IPS-18a (cell line): ENCODE measurements around the gene GABRG3.

Experiments
- H3K27ac ChIP-seq: one replicate; pipeline ENCODE4 v1.5.1; 2013; ENCODE audit warnings: low read length
- H3K27me3 ChIP-seq: one replicate; pipeline ENCODE4 v1.6.1; 2013; ENCODE audit warnings: mild to moderate bottlenecking, low read length; ENCODE audit not compliant: control insufficient read depth, insufficient read depth
- H3K36me3 ChIP-seq: one replicate; pipeline ENCODE4 v1.6.1; 2013; ENCODE audit warnings: low read depth, low read length; ENCODE audit not compliant: control insufficient read depth
- H3K4me1 ChIP-seq: one replicate; pipeline ENCODE4 v1.6.1; 2013; ENCODE audit warnings: low read depth, low read length; ENCODE audit not compliant: control insufficient read depth
- H3K4me3 ChIP-seq: one replicate; pipeline ENCODE4 v1.5.1; 2013; ENCODE audit warnings: low read length
- H3K9ac ChIP-seq: one replicate; pipeline ENCODE4 v1.6.1; 2013; ENCODE audit warnings: mild to moderate bottlenecking, low read length, moderate library complexity
- H3K9me3 ChIP-seq: one replicate; pipeline ENCODE4 v1.6.1; 2013; ENCODE audit warnings: low read depth, low read length; ENCODE audit not compliant: control insufficient read depth

GABRG3 gene

DNA sequence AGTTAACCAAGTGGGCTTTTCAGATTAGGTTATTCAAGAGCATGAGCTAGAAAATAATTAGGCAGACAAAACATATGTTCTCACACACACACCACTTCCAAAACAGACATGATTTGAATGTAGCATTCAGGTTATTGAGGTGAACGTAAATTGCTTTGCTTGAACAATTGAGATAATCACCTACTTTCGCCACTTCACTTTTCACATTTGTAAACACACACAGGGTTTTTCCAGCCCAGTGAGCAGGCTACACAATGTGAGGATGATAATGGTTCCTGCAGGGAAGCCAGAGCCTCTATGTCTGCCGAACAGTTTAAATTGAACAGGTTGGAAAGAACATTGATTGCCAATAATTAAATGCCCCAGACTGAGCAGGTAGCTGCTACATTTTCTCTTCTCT, 567.3 kb downstream of the GABRG3 start:
- Histone ChIP-seq H3K27me3 (no peaks in the 10 kb centered on the region), H3K4me1 (no peaks in the 10 kb centered on the region), H3K4me3 (no peak overlapping the region), H3K9me3 (no peaks in the 10 kb centered on the region), H3K9ac (no peak overlapping the region), H3K36me3 (no peaks in the 10 kb centered on the region), H3K27ac (no peak overlapping the region)

- no peak overlapping the region for H3K9ac ChIP-seq
- H3K27me3 ChIP-seq = no peaks in the 10 kb centered on the region
- no peak overlapping the region for H3K4me3 ChIP-seq
- no peaks in the 10 kb centered on the region for H3K36me3 ChIP-seq
- H3K9me3 ChIP-seq = no peaks in the 10 kb centered on the region
- no peak overlapping the region for H3K27ac ChIP-seq
- no peaks in the 10 kb centered on the region for H3K4me1 ChIP-seq
These were observed 570.6 kb downstream of the GABRG3 start for GRCh38 chr15:27541581-27541980.

GRCh38 chr15:27545494-27546255, 574.7 kb downstream of the GABRG3 start:
- H3K9me3 ChIP-seq = no peaks in the 10 kb centered on the region
- no peaks in the 10 kb centered on the region for H3K27me3 ChIP-seq
- no peak overlapping the region for H3K4me3 ChIP-seq
- no peaks in the 10 kb centered on the region for H3K36me3 ChIP-seq
- H3K27ac ChIP-seq = no peak overlapping the region
- no peaks in the 10 kb centered on the region for H3K4me1 ChIP-seq
- no peak overlapping the region for H3K9ac ChIP-seq

DNA sequence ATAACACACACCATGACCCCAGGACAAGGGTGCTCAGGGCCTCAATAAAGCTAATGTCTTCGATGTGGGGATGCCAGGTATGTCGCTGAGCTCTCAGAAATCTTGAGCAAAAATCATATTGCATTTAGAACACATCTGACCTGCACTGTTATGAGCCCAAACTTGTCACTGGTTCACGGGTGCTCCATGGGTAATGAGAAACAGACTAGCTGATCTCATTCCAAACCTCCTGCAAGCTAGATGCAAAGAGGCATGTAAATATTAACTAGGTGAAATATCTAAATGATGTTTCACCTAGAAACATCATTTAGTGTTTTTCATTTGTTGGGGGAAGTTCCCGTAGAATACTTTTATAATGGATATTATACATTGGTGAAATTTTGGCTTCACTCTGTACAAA, 578.8 kb downstream of the GABRG3 start:
- Histone ChIP-seq H3K9me3 (no peaks in the 10 kb centered on the region), H3K36me3 (no peaks in the 10 kb centered on the region), H3K4me3 (no peak overlapping the region), H3K9ac (no peak overlapping the region), H3K27me3 (no peaks in the 10 kb centered on the region), H3K27ac (no peak overlapping the region), H3K4me1 (no peaks in the 10 kb centered on the region)

- H3K9ac ChIP-seq = no peak overlapping the region
- no peaks in the 10 kb centered on the region for H3K36me3 ChIP-seq
- H3K4me3 ChIP-seq = no peak overlapping the region
- no peak overlapping the region for H3K27ac ChIP-seq
- no peaks in the 10 kb centered on the region for H3K4me1 ChIP-seq
- no peaks in the 10 kb centered on the region for H3K27me3 ChIP-seq
- peaks cover 3% of the 10 kb centered on the region for H3K9me3 ChIP-seq
These were observed 579.7 kb downstream of the GABRG3 start for GRCh38 chr15:27550635-27551034.

- H3K27me3 ChIP-seq = no peaks in the 10 kb centered on the region
- H3K27ac ChIP-seq = no peak overlapping the region
- no peaks in the 10 kb centered on the region for H3K36me3 ChIP-seq
- no peak overlapping the region for H3K4me3 ChIP-seq
- H3K4me1 ChIP-seq = no peaks in the 10 kb centered on the region
- H3K9ac ChIP-seq = no peak overlapping the region
- peaks cover 11% of the 10 kb centered on the region for H3K9me3 ChIP-seq
These were observed 590.8 kb downstream of the GABRG3 start for GRCh38 chr15:27561816-27562215.

GRCh38 chr15:27563765-27564370, 592.9 kb downstream of the GABRG3 start:
- H3K4me1 ChIP-seq = no peaks in the 10 kb centered on the region
- no peak overlapping the region for H3K9ac ChIP-seq
- H3K27me3 ChIP-seq = no peaks in the 10 kb centered on the region
- peaks cover 11% of the 10 kb centered on the region for H3K9me3 ChIP-seq
- no peak overlapping the region for H3K27ac ChIP-seq
- H3K36me3 ChIP-seq = no peaks in the 10 kb centered on the region
- H3K4me3 ChIP-seq = no peak overlapping the region

DNA sequence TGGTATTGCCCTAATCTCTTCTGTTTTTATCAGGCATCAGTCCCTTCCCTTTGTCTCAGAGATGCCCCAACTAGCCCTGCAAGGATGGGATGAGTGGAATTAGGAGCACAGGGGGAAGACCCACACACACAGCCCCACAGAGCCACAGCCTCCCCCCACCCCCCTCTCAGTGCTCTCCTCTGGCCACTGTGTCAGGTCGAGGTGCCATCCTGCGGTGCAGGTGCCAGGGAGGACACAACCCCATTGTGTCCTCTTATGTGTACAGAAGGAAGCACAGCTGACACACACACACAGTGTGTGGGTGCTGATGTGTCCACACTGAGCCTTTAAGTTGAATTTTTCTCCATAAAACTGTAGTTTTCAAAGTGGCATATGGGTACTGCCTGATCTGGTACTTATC, 593.7 kb downstream of the GABRG3 start:
- Histone ChIP-seq H3K36me3 (no peaks in the 10 kb centered on the region), H3K9ac (no peak overlapping the region), H3K9me3 (peaks cover 11% of the 10 kb centered on the region), H3K27ac (no peak overlapping the region), H3K4me1 (no peaks in the 10 kb centered on the region), H3K4me3 (no peak overlapping the region), H3K27me3 (no peaks in the 10 kb centered on the region)

GRCh38 chr15:27570746-27571145, 599.8 kb downstream of the GABRG3 start:
- Histone ChIP-seq H3K9ac (no peak overlapping the region), H3K27me3 (no peaks in the 10 kb centered on the region), H3K9me3 (no peaks in the 10 kb centered on the region), H3K36me3 (no peaks in the 10 kb centered on the region), H3K4me1 (no peaks in the 10 kb centered on the region), H3K4me3 (no peak overlapping the region), H3K27ac (no peak overlapping the region)

DNA sequence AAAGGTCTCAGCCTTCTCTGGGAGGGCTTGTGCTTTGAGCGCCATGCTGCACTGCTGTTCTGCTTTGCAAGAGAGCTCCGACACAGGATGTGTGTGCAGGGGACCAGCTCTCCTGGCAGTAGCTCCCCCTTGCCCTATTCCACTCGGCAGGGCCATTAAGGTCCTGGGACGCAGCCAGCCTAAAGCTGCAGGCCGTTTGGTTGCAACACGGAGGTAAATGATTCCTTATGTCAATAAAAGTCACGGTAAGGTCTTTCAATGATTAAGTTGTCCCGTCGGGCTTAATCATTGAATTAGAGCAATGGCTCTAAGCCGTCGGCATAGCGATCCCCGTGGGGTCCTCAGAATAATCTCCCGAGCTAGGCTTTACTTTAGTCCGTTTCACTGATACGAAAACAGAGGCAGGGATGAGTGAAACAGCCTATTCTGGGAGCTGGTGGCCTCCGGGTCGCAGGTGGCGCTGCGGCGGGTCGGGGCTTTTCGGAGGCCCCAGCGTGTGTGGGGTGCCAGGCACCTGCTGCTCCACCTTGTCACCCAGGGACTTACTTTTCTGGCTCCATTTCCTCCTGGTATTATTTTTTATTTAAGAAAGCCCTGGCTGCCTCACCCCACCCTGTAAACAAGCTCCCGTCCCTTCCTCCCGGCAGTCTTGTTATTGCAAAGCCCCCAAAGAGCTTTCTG, 603.0 kb downstream of the GABRG3 start:
- no peaks in the 10 kb centered on the region for H3K36me3 ChIP-seq
- no peaks in the 10 kb centered on the region for H3K4me1 ChIP-seq
- no peak overlapping the region for H3K9ac ChIP-seq
- no peak overlapping the region for H3K4me3 ChIP-seq
- no peak overlapping the region for H3K27ac ChIP-seq
- no peaks in the 10 kb centered on the region for H3K27me3 ChIP-seq
- no peaks in the 10 kb centered on the region for H3K9me3 ChIP-seq

- Histone ChIP-seq H3K4me3 (no peak overlapping the region), H3K36me3 (no peaks in the 10 kb centered on the region), H3K27ac (no peak overlapping the region), H3K9me3 (no peaks in the 10 kb centered on the region), H3K9ac (no peak overlapping the region), H3K27me3 (no peaks in the 10 kb centered on the region), H3K4me1 (no peaks in the 10 kb centered on the region)
These were observed 603.6 kb downstream of the GABRG3 start for GRCh38 chr15:27574541-27575054.
